ENCODE data around the gene PLEKHG4. TPM values are rescaled to one million over a fixed set of nuclear protein-coding genes. Genes with fewer than 3 reads are reported as not detected.

PLEKHG4 gene
- total and polyA plus RNA-seq, 9 of the 15 experiments (the other 6 are each of a cell fraction or from before 2014, with no cell fraction given), result 3.7 to 36.8 (median 17.9) TPM

DNA sequence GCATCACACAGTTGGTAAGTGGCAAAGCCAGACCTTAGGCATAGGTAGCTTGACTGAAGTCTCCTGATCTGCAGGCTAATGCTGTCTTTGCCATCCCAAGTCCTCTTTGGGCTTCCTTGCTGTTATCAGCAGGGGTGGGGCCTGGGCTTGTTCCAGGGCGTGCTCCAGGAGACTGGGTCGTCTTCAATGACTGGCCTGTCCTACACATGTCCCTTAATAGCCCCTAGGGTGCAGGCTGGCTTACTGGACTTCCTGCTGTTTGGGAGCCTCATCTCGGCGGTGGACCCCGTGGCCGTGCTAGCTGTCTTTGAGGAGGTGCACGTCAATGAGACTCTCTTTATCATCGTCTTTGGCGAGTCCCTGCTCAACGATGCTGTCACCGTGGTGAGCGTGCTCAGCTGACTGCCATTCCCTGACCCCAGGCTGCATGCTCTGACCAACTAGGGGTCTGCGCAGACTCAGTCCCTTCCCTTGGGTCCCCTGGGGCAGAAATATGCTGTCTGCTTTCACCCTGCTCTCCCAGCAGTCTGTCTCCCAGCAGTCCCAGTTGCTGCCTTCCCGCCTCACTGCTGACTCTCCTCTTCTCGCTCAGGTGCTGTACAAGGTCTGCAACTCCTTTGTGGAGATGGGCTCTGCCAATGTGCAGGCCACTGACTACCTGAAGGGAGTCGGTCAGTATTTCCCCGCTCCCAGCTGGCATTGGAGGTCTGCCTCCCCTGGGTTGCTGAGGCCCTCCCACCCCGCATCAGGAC, 24.4 kb upstream of the PLEKHG4 start (continued):
- TF ChIP-seq, protein P1, sequence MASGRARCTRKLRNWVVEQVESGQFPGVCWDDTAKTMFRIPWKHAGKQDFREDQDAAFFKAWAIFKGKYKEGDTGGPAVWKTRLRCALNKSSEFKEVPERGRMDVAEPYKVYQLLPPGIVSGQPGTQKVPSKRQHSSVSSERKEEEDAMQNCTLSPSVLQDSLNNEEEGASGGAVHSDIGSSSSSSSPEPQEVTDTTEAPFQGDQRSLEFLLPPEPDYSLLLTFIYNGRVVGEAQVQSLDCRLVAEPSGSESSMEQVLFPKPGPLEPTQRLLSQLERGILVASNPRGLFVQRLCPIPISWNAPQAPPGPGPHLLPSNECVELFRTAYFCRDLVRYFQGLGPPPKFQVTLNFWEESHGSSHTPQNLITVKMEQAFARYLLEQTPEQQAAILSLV (tag; IDR thresholded peaks at IDR 0.05), result no peak
- TF ChIP-seq MTA3 (IDR thresholded peaks at IDR 0.05; ENCODE audit: borderline replicate concordance), result peak; percentile 20; the same call in 1 of the 2 replicates

DNA sequence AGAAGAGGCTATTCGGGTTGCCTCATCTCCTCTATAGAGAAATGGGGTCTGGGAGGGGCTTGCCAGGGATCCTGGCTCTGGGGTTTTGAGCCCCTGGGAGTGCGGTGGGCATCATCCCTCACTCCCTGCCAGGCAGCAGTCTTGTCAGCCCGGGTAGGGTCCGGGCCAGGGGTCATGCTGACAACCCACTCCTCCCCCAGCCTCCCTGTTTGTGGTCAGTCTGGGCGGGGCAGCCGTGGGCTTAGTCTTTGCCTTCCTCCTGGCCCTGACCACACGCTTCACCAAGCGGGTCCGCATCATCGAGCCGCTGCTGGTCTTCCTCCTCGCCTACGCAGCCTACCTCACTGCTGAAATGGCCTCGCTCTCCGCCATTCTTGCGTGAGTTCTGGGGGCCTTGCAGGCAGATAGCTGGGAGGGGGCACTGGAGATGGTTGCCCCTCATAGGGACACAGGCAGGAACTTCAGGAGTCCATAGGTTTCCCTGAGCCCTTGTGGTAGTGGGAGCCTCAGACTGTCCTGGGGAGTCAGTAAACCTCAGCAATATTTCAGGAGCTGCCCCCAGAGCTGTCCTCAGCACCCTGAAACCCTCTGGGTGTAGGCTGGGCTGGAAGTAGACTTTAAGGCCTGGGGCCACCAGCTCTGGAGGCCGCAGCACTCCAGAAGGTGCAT, 23.6 kb upstream of the PLEKHG4 start:
- ChIA-PET POLR2A (interaction anchor here (1.1 kb wide), 1 partner anchor 9 kb away, joined by 3 read pairs; no protein-coding TSS in a partner anchor), CTCF (ENCODE audit: low intra/inter-chr PET ratio) (no interaction called here)
- H2AFZ ChIP-seq (ENCODE audit: low read depth, low read length), result no peak overlapping the region
- in situ Hi-C loops (cut with MboI) (no loop called here), intact Hi-C loops (cut with micrococcal nuclease) (no loop called here)
- no peaks in the 10 kb centered on the region for H3K9me3 ChIP-seq (replicated peaks; ENCODE audit: control insufficient read depth, insufficient read depth, low read depth, low read length)
- H3K36me3 ChIP-seq (ENCODE audit: control insufficient read depth, insufficient read depth, low read length), result no peaks in the 10 kb centered on the region
- BruUV-seq (replicated peaks), result no TSS peak
- peak overlapping the region in 1 of 2 experiments; percentile 65; a peak in 2 of 4 replicates for H3K9ac ChIP-seq (ENCODE audit: insufficient read depth in 1 of 2, low read depth in 2 of 2, low read length in 2 of 2)
- H3K4me3 ChIP-seq, result no peak overlapping the region
- H3K27ac ChIP-seq (ENCODE audit: extremely low read depth, low read depth, low read length), result no peak overlapping the region
- H3K4me2 ChIP-seq (ENCODE audit: insufficient read depth, low read length), result no peak overlapping the region
- no peaks in the 10 kb centered on the region for H3K9me1 ChIP-seq (ENCODE audit: control insufficient read depth, insufficient read depth, low read length)
- H3K4me1 ChIP-seq (replicated peaks in 1 of 2; ENCODE audit: control insufficient read depth in 2 of 2, insufficient read depth in 2 of 2, low read length in 2 of 2), result peaks cover 10 to 20% of the 10 kb centered on the region in 2 experiments; a peak in 4 of 5 replicates
- no peaks in the 10 kb centered on the region for H4K20me1 ChIP-seq (replicated peaks; ENCODE audit: control insufficient read depth, insufficient read depth, low read length)
- no peak for ATAC-seq
- DNase-seq (ENCODE audit: extremely low read depth in 1 of 4, low spot score in 3 of 4), result no peak
- FAIRE-seq, result no peak
- no peaks in the 10 kb centered on the region for H3K79me2 ChIP-seq (ENCODE audit: control insufficient read depth, insufficient read depth, low read length)
- 69% methylated on average over 13 of the region's 17 CpGs for WGBS (ENCODE audit: insufficient coverage, low coverage, missing lambda C conversion rate)
- H3K27me3 ChIP-seq (ENCODE audit: control insufficient read depth in 2 of 2, insufficient read depth in 2 of 2, low read length in 2 of 2), result no peaks in the 10 kb centered on the region
- TF ChIP-seq, protein P2, sequence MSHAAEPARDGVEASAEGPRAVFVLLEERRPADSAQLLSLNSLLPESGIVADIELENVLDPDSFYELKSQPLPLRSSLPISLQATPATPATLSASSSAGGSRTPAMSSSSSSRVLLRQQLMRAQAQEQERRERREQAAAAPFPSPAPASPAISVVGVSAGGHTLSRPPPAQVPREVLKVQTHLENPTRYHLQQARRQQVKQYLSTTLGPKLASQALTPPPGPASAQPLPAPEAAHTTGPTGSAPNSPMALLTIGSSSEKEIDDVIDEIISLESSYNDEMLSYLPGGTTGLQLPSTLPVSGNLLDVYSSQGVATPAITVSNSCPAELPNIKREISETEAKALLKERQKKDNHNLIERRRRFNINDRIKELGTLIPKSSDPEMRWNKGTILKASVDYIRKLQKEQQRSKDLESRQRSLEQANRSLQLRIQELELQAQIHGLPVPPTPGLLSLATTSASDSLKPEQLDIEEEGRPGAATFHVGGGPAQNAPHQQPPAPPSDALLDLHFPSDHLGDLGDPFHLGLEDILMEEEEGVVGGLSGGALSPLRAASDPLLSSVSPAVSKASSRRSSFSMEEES (CRISPR knock-in tag; IDR thresholded peaks at IDR 0.05), result no peak
- TF ChIP-seq KLF10 (CRISPR knock-in tag; IDR thresholded peaks at IDR 0.05) (no peak), TARDBP (IDR thresholded peaks at IDR 0.05) (no peak), KAT2B (IDR thresholded peaks at IDR 0.05; ENCODE audit: low read depth, low read length) (no peak), POLR2AphosphoS5 (IDR thresholded peaks at IDR 0.05; ENCODE audit: control insufficient read depth, insufficient read depth, low read depth, low read length) (no peak), FOS (IDR thresholded peaks at IDR 0.05; ENCODE audit: extremely low read depth, insufficient read length) (no peak), BRD4 (IDR thresholded peaks at IDR 0.05) (no peak), PHF20 (IDR thresholded peaks at IDR 0.05; ENCODE audit: partially characterized antibody) (no peak), ASH1L (IDR thresholded peaks at IDR 0.05; ENCODE audit: borderline replicate concordance, low read depth, partially characterized antibody) (no peak), NCOA4 (IDR thresholded peaks at IDR 0.05; ENCODE audit: partially characterized antibody) (no peak)
- TF ChIP-seq, protein P3, sequence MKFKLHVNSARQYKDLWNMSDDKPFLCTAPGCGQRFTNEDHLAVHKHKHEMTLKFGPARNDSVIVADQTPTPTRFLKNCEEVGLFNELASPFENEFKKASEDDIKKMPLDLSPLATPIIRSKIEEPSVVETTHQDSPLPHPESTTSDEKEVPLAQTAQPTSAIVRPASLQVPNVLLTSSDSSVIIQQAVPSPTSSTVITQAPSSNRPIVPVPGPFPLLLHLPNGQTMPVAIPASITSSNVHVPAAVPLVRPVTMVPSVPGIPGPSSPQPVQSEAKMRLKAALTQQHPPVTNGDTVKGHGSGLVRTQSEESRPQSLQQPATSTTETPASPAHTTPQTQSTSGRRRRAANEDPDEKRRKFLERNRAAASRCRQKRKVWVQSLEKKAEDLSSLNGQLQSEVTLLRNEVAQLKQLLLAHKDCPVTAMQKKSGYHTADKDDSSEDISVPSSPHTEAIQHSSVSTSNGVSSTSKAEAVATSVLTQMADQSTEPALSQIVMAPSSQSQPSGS (CRISPR knock-in tag; IDR thresholded peaks at IDR 0.05), result no peak
